Posterior vena cava (tissue), 2 donors: ENCODE results near the gene ERBB2. TPM values are rescaled to one million over a fixed set of nuclear protein-coding genes. Genes with fewer than 3 reads are reported as not detected.

ENCODE experiments used
- DNase-seq: peaks from one replicate; pipeline ENCODE4 v3.0.0-alpha.2; 2020; ENCODE audit warnings: low spot score
- intact Hi-C, 2 donors: fragments of 100-400 bp; cut with DNase I; formaldehyde crosslinking; loops; one replicate each; pipeline versions ENCODE4 v1.14.1 to v1.14.2; 2022 to 2023
- total RNA-seq, 2 donors: library from RNA; stranded (reverse); fragmentation: NEBNext Ultra II Directional; extraction: Animal tissue kit (Norgen Biotek cat#: 25700); gene quantifications; one replicate each; pipeline ENCODE4 v1.2.1, GENCODE V29; 2021
- donor health status: DM: yes; HTN: yes; CAD: no.
- donor health status: DM: yes; HTN: yes; CAD: no.

Gene ERBB2
- total RNA-seq, 2 donors from 2014 or later = 33.0 to 42.8 TPM

DNA sequence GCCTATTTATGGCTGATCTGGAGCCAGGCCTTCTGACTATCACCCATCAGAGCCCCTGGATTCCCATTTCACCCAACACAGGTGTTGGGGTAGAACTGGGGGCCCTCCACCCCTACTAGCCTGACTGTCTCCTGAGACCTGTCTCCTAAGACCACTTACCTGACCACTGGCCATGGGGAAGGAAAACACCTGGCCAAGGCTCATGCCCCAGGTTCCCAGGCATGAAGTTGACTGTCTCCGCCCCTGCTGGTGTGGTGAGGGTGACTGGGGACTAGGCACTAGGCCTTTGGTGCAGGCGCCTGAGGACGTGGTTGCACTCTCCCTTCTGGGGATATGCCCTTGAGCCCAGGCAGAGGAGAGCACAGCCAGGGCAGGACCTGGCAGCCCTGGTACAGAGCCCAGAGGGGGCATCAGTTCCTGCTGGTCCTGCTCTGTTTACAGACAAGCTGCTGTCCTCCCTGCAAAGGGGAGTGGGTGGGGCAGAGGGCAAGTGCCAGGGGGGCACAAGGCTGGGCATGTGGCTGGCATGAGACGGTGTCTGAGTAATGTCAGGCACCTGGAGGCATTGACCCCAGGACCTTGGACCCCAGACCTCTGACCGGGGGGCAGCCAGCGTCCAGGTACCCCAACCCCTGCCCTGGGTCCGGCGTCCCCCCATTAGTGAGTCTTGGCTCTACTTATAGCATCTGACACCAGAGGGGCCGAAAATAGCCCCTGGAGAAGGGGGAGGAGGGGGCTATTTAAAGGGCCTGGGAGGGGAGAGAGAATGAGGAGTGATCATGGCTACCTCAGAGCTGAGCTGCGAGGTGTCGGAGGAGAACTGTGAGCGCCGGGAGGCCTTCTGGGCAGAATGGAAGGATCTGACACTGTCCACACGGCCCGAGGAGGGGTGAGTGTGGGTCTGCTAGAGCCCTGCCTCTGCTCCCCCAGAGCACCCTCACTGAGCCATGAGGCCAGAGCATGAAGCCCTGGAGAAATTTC lies 35.0 kb upstream of the ERBB2 start, which contains the start of gene TCAP:
TSS of gene TCAP (plus strand) at position 769 of the 981 bp plus-strand sequence. CDS start at position 780, 11 bp downstream.
- no peak for DNase-seq
- intact Hi-C loops = loop anchor here in 1 of 2 donors (1.0 kb wide), 1 partner anchor 27 kb away; no protein-coding TSS in a partner anchor

DNA sequence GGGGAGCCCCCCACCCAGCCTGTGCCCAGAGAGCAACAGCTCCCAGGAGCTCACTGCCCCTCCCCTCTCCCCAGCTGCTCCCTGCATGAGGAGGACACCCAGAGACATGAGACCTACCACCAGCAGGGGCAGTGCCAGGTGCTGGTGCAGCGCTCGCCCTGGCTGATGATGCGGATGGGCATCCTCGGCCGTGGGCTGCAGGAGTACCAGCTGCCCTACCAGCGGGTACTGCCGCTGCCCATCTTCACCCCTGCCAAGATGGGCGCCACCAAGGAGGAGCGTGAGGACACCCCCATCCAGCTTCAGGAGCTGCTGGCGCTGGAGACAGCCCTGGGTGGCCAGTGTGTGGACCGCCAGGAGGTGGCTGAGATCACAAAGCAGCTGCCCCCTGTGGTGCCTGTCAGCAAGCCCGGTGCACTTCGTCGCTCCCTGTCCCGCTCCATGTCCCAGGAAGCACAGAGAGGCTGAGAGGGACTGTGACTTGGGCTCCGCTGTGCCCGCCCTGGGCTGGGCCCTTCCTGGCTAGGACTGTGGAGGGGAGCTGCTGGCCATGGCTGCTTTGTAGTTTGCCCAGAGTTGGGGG lies 34.1 kb upstream of the ERBB2 start:
- DNase-seq = no peak
- intact Hi-C loops = loop anchor here in 1 of 2 donors (1.0 kb wide), 1 partner anchor 27 kb away; no protein-coding TSS in a partner anchor

DNA sequence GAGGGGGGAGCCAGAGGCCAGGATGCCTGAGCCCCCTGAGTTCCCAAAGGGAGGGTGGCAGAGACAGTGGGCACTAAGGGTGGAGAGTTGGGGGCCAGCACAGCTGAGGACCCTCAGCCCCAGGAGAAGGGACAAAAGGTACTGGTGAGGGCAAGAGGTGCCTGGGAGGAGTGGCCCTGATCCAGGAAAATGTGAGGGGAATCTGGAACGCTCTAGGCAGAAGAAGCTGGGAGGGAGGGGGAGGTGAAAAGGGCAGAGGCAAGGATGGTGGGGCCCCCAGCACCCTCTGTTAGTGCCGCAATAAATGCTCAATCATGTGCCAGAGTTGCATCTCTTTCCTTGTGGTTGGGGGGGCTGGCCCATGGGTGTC lies 33.6 kb upstream of the ERBB2 start:
- DNase-seq = no peak
- intact Hi-C loops = no loop called here

DNA sequence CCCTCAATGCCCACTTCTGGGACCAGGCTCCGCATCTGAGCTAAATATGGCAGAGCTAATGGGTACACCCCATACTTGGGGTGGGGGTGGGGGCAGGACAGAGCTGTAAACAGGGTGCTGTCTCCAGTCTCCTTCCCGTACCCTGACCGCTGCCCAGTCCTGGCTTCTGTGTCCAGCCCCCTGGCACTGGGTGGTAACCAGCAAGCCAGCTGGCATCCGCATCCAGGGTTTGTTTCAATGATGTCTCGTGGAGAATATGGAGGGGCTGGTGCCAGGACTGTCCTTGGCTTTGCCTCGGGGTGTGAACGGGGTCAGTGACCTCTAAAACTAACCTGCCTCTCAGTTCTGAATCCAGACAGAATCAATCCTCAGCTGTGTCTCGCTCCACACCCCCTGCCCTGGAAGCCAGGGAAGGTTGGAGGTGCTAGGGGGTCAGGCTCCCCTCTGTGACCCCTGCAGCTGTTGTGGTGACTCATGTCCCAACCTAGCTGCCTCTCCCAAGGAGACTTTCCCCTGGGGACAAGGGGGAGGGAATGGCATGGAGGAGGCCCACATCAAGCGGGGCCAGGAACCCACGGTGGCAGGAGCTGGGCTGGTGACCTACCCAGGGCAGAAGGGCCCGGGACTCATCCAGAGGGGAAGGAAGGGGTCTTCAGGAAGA lies 33.1 kb upstream of the ERBB2 start:
- intact Hi-C loops = no loop called here
- DNase-seq = no peak

DNA sequence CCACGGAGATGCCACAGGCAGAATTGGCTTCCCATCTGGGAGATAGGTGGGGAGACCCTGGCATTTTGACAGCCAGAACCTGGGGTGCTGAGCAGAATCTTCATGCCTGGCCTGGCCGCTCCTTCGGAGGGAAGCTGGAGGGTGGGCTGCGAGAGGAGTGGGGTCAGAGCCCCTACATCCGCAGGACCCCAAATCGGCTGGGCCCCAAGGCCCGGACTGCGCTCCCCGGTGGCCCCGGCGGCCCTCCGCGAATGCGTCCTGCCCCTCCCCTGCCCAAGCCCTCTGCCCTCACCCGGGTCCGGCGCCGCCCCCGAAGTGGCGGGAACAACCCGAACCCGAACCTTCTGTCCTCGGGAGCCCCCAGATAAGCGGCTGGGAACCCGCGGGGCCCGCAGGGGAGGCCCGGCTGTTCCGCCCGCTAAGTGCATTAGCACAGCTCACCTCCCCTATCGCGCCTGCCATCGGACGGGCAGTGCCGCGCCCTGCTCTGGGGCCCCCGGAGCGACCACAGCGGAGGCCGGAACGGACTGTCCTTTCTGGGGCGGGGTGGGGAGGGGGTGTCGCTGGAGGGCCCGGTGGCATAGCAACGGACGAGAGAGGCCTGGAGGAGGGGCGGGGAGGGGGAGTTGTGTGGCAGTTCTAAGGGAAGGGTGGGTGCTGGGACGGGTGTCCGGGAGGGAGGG lies 32.5 kb upstream of the ERBB2 start:
- intact Hi-C loops = no loop called here
- no peak for DNase-seq

DNA sequence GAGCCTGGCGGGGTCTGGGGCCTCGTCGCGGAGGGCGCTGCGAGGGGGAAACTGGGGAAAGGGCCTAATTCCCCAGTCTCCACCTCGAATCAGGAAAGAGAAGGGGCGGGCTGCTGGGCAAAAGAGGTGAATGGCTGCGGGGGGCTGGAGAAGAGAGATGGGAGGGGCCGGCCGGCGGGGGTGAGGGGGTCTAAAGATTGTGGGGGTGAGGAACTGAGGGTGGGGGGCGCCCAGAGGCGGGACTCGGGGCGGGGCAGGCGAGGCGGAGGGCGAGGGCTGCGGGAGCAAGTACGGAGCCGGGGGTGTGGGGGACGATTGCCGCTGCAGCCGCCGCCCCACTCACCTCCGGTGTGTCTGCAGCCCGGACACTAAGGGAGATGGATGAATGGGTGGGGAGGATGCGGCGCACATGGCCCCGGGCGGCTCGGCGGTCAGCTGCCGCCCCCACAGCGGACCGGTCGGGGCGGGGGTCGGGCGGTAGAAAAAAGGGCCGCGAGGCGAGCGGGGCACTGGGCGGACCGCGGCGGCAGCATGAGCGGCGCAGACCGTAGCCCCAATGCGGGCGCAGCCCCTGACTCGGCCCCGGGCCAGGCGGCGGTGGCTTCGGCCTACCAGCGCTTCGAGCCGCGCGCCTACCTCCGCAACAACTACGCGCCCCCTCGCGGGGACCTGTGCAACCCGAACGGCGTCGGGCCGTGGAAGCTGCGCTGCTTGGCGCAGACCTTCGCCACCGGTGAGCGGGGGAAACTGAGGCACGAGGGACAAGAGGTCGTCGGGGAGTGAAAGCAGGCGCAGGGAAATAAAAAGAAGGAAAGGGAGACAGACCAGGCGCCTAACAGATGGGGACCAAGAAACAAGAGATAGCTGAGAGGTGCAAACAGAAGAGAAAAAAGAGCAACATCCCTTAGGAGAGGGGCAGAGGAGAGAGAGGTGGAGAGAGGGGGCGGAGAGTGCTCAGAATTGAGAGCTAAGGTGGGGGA lies 31.6 kb upstream of the ERBB2 start, which contains the start of gene PNMT:
TSS of gene PNMT (plus strand) at position 509 of the 980 bp plus-strand sequence. CDS start at position 532, 23 bp downstream.
- intact Hi-C loops = no loop called here
- DNase-seq = peak; percentile 90

DNA sequence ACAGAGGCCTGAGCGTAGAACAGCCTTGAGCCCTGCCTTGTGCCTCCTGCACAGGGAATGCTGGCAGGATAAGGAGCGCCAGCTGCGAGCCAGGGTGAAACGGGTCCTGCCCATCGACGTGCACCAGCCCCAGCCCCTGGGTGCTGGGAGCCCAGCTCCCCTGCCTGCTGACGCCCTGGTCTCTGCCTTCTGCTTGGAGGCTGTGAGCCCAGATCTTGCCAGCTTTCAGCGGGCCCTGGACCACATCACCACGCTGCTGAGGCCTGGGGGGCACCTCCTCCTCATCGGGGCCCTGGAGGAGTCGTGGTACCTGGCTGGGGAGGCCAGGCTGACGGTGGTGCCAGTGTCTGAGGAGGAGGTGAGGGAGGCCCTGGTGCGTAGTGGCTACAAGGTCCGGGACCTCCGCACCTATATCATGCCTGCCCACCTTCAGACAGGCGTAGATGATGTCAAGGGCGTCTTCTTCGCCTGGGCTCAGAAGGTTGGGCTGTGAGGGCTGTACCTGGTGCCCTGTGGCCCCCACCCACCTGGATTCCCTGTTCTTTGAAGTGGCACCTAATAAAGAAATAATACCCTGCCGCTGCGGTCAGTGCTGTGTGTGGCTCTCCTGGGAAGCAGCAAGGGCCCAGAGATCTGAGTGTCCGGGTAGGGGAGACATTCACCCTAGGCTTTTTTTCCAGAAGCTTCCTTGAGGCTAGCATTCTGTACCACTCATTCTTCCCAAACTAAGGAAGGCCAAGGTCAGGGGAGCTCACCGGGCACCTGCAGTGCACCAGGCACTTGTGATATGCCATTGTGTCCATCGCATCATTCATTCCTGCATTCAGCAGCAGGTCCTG lies 29.7 kb upstream of the ERBB2 start:
- no peak for DNase-seq
- intact Hi-C loops = no loop called here

DNA sequence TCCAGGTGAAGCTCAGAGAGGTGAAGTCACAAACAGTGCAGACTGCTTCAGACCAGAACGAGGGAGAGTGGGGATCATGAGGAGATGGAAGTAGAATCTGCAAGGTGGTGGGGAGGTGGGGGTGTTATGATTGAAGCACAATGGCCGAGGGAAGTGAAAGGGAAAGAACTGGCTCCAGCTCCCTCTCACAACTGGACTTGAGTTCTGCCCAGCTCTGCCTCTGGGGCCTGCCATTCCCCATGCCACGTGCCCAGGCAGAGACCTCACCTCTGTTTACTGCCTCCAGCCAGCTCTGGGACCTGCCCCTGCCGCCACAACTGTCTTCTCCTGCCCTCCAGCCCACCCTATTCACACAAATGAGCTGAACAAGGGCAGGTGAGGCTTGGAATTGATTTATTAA lies 29.1 kb upstream of the ERBB2 start:
- no peak for DNase-seq
- intact Hi-C loops = no loop called here

DNA sequence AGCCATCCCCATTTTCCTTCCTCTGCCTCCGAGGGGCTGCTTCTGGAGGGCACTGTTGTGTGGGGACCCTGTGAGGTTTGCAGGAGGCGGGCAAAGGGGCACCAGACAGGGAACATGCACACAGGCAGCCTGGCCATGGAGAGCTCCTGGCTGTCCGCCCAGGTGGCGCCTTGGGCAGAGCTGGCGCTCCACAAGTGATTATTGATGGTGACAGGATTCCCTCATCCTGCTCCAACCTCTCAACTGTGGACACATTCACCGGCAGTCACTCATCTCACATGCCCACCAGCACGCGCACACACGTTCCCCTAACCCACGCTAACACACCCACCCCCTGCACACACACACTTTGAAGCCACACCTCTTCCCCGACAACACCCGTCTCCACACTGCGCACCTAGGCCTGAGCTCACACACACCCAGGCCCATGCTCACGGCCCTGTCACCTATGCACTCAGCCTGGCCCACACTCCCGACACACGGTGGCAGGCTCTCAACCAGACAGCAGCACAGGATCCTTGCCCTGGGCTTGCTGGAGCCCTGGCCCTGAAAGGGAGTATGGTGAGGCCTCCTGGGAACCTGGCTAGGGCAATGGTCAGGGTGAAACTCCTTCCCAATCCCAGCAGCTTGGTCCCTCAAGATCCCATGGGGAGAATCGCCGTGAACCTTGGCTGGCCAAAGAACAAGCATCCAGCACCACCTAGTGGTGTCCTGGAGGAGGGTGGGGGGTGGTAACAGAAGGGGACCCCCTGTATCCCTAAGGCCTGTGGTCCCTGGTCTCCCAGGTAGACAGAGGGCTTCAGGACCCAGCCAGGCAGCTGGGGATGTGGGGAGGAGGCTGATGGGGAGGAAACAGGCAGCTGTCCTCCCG lies 28.0 kb upstream of the ERBB2 start:
- intact Hi-C loops = no loop called here
- DNase-seq = no peak

DNA sequence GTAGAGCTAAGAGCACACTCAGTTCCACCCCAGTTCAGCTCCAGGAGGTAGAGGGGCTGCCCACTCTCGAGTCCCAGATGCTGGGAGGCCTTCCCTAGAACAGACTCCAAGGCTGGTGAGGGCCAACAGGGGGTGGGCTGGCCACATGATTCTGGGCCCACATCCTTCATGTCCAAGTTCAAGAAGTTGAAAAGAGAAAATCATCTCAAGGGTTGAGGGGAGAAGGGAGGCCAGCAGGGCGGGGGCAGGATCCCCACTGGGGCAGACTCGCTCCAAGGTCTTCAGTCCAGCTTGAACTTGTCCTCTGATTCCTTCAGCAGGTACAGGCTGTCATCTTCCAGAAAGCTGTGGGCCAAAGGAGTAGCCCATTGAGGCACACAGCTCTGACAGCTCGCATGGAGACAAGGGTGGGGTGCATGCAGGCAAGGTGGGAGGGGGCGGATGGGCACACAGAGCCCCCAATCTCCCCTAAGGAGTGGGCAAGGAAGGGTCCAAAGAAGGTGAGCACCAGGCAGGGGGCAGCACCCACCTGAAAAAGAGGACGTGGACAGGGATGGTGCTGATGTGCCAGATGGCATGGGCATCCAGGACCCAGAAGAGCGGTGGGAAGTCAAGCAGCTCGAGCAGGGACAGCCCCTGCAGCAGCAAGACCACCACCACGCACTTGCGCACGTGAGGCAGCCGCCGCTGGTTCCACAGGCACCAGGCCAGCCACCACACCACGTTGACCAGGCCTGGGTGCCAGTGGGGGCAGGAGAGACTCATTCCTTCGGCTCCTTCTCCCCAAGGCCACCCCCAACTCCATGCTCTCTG lies 27.1 kb upstream of the ERBB2 start:
- no peak for DNase-seq
- intact Hi-C loops = no loop called here

DNA sequence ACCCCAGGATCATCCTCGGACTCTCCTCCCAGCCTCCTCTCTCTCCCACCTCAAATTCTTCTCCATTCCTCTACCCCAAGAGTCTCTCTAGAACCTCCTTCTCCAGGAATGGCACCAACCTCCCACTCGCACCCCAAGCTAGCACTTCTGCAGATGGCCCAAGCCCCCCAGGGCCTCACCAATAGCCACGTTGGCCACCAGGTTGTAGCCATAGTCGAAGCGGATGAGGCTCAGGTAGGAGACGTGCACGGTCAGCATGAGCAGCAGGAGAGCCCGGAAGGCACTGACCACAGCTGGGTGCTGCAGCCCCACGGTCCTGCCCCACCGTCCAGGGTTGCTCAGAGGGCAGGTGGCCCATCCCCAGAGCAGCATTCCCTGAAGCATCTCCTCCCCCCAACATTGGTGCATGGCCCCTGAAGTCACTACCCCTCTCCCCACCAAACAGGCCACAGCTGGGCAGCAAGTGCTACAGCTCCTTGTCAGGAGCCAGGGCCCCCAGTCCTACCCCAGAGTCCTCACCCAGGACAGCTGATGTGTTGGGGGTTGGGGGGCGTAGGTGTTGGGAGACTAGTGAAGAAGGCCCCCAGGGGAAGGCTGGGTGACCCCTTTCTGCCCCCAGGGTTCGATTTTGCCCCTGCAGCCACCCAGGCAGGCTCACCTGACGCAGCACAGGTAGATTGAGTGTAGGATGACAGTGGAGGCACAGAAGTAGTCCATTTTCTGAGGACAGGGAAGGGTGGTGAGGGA lies 26.4 kb upstream of the ERBB2 start:
- DNase-seq = no peak
- intact Hi-C loops = no loop called here

DNA sequence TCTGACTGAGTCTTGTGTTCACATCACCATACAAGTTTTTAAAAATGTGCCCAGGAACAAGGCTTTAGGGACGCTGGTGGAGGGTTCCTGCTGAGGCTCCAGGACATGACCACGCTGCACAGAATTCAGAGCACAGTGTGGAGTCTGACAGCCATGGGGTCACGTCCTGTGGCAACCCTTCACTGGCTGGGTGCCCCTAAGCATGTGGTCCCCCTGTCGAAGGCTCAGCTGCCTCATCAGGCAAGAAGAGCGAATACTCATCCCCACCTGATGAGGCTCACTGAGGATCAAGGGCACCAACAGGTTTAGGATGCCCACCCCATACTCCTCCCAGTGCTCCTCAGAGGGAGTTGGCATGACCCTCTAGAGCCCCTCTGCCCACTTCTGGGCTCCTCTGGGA lies 25.7 kb upstream of the ERBB2 start:
- intact Hi-C loops = no loop called here
- DNase-seq = no peak

DNA sequence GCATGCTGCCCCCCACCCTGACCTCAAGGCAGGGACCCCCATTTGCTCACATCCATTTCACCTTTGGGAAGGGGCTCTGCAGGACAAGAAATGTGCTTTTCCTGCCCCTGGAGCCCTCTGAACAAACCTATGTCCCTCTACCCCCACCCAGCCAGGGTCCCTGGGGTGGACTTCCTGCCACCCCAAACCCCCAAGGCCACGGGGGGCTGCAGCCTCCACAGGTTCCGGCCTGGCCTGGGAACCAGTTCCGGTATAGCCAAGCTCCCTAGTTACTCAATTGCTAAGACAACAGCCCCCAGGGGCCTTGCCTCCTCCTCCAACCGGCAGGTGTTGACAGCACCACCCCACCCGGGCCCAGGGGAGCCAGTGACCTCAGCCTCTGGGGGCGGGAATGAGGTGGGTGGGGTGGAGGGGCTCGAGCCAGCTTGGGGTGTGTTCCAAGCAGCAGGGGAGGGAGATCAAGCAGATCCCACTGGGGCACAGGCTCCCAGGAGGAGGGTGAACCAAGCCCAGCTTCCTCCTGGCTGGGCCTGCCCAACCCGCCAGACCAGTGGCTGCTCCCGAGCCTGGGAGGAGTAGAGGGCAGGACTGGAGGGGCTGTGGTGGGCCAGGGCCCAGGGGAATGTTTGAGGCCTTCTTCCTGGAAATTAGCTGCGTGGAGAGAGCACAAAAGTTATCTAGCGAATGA lies 25.0 kb upstream of the ERBB2 start:
- no peak for DNase-seq
- intact Hi-C loops = no loop called here

DNA sequence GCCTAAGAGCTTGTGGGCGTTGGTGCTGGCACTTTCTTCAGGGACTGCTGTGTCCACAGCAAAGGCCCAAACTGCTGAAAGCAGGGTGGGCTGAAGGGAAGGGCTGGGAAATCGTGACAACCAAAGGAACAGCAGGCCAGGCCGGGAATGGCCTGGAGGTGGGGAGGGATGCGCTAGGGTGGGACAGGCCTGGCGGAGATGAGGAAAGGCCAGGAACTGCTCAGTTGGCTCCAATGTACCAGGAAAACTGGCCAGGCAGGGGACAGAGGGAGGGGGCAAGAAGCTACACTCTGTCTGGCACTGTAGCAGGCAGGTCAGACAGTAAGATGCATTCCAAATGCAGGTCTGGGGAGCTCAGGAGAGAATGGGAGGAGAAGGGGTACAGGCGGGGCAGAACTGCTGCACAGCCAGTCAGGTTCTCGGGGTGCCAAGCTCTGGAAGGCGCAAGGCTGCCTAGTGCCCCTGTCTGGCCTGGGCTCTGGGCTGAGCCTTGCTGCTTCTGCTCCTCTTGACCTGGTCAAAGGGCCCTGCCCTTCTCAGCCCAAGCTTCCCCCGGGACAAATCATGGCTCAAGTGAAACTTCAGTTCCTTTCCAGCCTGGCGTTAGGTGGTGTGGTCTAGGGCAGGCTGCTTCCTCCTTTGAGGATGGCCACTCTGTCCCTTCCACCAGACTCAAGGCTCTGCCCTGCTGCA lies 24.3 kb upstream of the ERBB2 start:
- intact Hi-C loops = no loop called here
- no peak for DNase-seq
